Ishikawa (cell line): Measurements from ENCODE around the gene UBE3B.

Source experiments
- CEBPB ChIP-seq: IDR thresholded peaks from 2 replicates; pipeline ENCODE4 v1.6.1; 2012
- CREB1 ChIP-seq: IDR thresholded peaks from 2 replicates; pipeline ENCODE4 v1.6.1; 2012; ENCODE audit warnings: low read depth
- EGR1 ChIP-seq: IDR thresholded peaks from 2 replicates; pipeline ENCODE4 v1.6.1; 2012
- EP300 ChIP-seq: IDR thresholded peaks from 2 replicates; pipeline ENCODE4 v1.6.1; 2012; ENCODE audit warnings: borderline replicate concordance
- FOXM1 ChIP-seq: IDR thresholded peaks from 2 replicates; pipeline ENCODE4 v1.6.1; 2012; ENCODE audit warnings: low read depth, borderline replicate concordance
- MAX ChIP-seq: IDR thresholded peaks from 2 replicates; pipeline ENCODE4 v1.6.1; 2012
- NFIC ChIP-seq: IDR thresholded peaks from 2 replicates; pipeline ENCODE4 v1.6.1; 2012
- RAD21 ChIP-seq: IDR thresholded peaks from 2 replicates; pipeline ENCODE4 v1.6.1; 2012; ENCODE audit warnings: low read depth
- TAF1 ChIP-seq: IDR thresholded peaks from 2 replicates; pipeline ENCODE4 v1.6.1; 2012; ENCODE audit warnings: low read depth, mild to moderate bottlenecking
- TCF12 ChIP-seq: IDR thresholded peaks from 2 replicates; pipeline ENCODE4 v1.6.1; 2012; ENCODE audit warnings: low read depth
- TEAD4 ChIP-seq: IDR thresholded peaks from 2 replicates; pipeline ENCODE4 v1.6.1; 2012
- YY1 ChIP-seq: IDR thresholded peaks from 2 replicates; pipeline ENCODE4 v1.6.1; 2012; ENCODE audit warnings: low read depth
- ZBTB7A ChIP-seq: IDR thresholded peaks from 2 replicates; pipeline ENCODE4 v1.6.1; 2012; ENCODE audit warnings: low read depth
- TF ChIP-seq, protein P1 (sequence below): IDR thresholded peaks from 2 replicates; pipeline ENCODE4 v1.6.1; 2012
- TF ChIP-seq, protein P2 (sequence below): IDR thresholded peaks from 2 replicates; pipeline ENCODE4 v1.6.1; 2012; ENCODE audit warnings: low read depth, mild to moderate bottlenecking

The UBE3B gene

GRCh38 chr12:109448707-109449390, 28.6 kb upstream of the UBE3B start:
- TF ChIP-seq, protein P1, sequence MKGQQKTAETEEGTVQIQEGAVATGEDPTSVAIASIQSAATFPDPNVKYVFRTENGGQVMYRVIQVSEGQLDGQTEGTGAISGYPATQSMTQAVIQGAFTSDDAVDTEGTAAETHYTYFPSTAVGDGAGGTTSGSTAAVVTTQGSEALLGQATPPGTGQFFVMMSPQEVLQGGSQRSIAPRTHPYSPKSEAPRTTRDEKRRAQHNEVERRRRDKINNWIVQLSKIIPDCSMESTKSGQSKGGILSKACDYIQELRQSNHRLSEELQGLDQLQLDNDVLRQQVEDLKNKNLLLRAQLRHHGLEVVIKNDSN, result no peak
- TF ChIP-seq NFIC, result no peak
- TF ChIP-seq CREB1, result no peak
- TF ChIP-seq TAF1, result no peak
- TF ChIP-seq CEBPB, result no peak
- TF ChIP-seq TCF12, result no peak
- no peak for TF ChIP-seq ZBTB7A
- no peak for TF ChIP-seq TEAD4
- TF ChIP-seq, protein P2, sequence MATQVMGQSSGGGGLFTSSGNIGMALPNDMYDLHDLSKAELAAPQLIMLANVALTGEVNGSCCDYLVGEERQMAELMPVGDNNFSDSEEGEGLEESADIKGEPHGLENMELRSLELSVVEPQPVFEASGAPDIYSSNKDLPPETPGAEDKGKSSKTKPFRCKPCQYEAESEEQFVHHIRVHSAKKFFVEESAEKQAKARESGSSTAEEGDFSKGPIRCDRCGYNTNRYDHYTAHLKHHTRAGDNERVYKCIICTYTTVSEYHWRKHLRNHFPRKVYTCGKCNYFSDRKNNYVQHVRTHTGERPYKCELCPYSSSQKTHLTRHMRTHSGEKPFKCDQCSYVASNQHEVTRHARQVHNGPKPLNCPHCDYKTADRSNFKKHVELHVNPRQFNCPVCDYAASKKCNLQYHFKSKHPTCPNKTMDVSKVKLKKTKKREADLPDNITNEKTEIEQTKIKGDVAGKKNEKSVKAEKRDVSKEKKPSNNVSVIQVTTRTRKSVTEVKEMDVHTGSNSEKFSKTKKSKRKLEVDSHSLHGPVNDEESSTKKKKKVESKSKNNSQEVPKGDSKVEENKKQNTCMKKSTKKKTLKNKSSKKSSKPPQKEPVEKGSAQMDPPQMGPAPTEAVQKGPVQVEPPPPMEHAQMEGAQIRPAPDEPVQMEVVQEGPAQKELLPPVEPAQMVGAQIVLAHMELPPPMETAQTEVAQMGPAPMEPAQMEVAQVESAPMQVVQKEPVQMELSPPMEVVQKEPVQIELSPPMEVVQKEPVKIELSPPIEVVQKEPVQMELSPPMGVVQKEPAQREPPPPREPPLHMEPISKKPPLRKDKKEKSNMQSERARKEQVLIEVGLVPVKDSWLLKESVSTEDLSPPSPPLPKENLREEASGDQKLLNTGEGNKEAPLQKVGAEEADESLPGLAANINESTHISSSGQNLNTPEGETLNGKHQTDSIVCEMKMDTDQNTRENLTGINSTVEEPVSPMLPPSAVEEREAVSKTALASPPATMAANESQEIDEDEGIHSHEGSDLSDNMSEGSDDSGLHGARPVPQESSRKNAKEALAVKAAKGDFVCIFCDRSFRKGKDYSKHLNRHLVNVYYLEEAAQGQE, result no peak
- TF ChIP-seq EGR1, result no peak
- no peak for TF ChIP-seq MAX
- TF ChIP-seq YY1, result no peak
- no peak for TF ChIP-seq RAD21

- no peak for TF ChIP-seq FOXM1
- TF ChIP-seq RAD21, result peak; percentile 7; the same call in 1 of the 2 replicates
- no peak for TF ChIP-seq EGR1
- TF ChIP-seq TAF1, result no peak
- TF ChIP-seq NFIC, result no peak
- TF ChIP-seq, protein P1, result no peak
- no peak for TF ChIP-seq CEBPB
- TF ChIP-seq YY1, result no peak
Measured at GRCh38 chr12:109449845-109450532, 27.4 kb upstream of the UBE3B start.

DNA sequence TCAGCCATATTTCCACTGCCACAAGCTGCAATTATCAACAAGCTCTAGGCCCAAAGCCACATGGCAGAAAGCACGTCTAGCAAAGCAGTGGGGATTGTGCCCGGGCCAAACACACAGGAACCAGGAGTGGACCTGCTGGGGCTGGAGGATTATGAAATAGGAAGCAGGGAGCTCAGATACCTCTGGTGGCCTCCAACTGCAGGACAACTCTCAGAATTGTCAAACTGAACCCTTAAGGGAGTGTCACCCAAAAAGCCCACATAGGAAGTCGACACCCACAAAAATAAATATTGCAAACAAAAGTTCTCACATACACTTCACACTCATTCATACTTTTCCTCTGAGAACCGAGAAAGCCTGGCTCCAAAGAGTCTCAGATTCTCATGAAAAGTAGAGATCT, 26.5 kb upstream of the UBE3B start:
- TF ChIP-seq FOXM1 (no peak), MAX (no peak), NFIC (no peak), CREB1 (no peak), EP300 (no peak), TCF12 (no peak), ZBTB7A (no peak), TEAD4 (no peak), EGR1 (no peak), RAD21 (no peak), CEBPB (no peak), TAF1 (no peak), YY1 (no peak)
- TF ChIP-seq, protein P1, result no peak
- TF ChIP-seq, protein P2, result no peak

GRCh38 chr12:109451400-109451799, 26.0 kb upstream of the UBE3B start:
- TF ChIP-seq, protein P1, result no peak
- TF ChIP-seq YY1 (no peak), TAF1 (no peak), NFIC (no peak), RAD21 (no peak), EP300 (no peak), CREB1 (no peak), TCF12 (no peak), FOXM1 (no peak), CEBPB (no peak), ZBTB7A (no peak), TEAD4 (no peak), MAX (no peak), EGR1 (no peak)
- TF ChIP-seq, protein P2, result no peak
